Measurements from ENCODE around the gene CECR2. TPM values are rescaled to one million over a fixed set of nuclear protein-coding genes. Genes with fewer than 3 reads are reported as not detected.
"Not testable (repeated sequence)": the region's sequence is repeated elsewhere in the genome, so short reads cannot be mapped to it uniquely, and the experiment has no call there.

Gene CECR2
- total RNA-seq, 3 donors from 2014 or later (not counting 1 experiment from before 2014, with no cell fraction given), result 0.02 to 0.45 TPM; not detected in 1

DNA sequence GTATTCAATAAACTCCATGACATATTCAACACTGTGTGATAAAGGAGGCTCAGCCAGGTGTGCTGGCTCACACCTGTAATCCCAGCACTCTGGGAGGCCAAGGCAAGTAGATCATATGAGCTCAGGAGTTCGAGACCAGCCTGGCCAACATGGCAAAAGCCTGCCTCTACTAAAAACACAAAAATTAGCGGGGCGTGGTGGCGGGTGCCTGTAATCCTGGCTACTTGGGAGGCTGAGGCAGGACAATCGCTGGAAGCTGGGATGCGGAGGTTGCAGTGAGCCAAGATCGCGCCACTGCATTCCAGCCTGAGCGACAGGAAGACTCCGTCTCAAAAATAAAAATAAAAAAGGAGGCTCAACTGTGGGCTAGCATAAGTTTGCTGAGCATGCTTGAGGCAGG lies 189.9 kb downstream of the CECR2 start:
- H3K36me3 Mint-ChIP-seq, result no peaks in the 10 kb centered on the region
- H3K9me3 Mint-ChIP-seq, result no peaks in the 10 kb centered on the region

DNA sequence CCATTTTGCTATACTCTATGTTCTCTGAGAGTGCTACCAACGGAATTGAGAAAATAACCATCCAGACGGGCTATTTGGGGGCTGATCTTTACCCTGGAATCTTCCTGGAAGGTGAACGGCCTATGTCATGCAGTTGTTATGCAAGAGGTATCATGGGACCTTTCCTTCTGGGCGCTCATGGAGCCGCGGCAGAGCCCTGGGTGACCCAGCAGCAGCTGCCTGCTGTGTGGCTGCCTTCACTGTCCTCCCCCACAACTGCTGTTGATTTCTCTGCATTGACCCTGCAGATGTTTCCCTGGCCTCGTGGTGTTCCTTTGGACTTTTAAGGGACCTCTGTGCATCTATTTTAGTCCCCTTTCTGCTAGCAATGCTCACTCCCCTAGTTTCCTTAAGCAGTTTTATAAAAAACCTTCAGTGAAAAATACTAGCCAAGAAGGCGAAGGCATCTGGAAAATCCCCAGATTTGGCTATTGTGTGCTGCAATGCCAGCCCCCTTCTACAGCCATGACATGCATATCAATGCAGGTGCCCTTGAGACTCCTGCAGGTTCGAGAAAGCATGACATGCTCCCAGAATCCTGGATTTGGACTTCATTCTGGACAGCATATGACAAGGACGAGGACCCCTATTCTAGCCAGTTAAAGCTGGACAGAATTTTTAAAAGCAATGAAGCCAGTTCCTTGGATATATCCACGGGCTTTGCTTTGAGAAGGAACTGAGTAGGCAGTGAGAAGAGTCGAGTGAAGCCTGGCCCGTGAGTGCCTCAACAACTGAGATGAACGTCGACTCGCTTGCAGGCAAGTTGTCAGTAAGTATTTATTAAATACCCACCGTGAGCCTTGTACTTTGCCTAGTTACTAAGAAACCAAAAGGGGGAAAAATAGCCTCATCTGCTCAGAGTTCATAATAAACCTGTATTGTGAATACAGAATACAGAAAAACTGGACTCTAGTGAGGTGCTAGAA lies 193.9 kb downstream of the CECR2 start, which contains the start of gene SLC25A18:
TSS of gene SLC25A18 (plus strand) at position 593 of the 965 bp plus-strand sequence. CDS start 16,447 bp downstream, outside the sequence.
- Mint-ChIP-seq H3K36me3 (no peaks in the 10 kb centered on the region), H3K4me3 (no peak within 1 kb of the TSS), H3K4me1 (no peaks in the 10 kb centered on the region), H3K27me3 (ENCODE audit: low read depth in 2 of 2) (peaks cover 4 to 7% of the 10 kb centered on the region in 2 donors), H3K9me3 (no peaks in the 10 kb centered on the region), H3K27ac (no peak within 1 kb of the TSS)
- TF ChIP-seq, protein P1, sequence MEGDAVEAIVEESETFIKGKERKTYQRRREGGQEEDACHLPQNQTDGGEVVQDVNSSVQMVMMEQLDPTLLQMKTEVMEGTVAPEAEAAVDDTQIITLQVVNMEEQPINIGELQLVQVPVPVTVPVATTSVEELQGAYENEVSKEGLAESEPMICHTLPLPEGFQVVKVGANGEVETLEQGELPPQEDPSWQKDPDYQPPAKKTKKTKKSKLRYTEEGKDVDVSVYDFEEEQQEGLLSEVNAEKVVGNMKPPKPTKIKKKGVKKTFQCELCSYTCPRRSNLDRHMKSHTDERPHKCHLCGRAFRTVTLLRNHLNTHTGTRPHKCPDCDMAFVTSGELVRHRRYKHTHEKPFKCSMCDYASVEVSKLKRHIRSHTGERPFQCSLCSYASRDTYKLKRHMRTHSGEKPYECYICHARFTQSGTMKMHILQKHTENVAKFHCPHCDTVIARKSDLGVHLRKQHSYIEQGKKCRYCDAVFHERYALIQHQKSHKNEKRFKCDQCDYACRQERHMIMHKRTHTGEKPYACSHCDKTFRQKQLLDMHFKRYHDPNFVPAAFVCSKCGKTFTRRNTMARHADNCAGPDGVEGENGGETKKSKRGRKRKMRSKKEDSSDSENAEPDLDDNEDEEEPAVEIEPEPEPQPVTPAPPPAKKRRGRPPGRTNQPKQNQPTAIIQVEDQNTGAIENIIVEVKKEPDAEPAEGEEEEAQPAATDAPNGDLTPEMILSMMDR (IDR thresholded peaks at IDR 0.05), result no peak
- intact Hi-C loops (cut with micrococcal nuclease), result no loop called here
- Histone ChIP-seq H3K9me3 (ENCODE audit: control insufficient read depth, insufficient read depth, low read length) (no peaks in the 10 kb centered on the region), H3K27me3 (ENCODE audit: control insufficient read depth, insufficient read depth, low read length) (no peaks in the 10 kb centered on the region), H3K36me3 (ENCODE audit: control insufficient read depth, insufficient read depth, low read length) (no peaks in the 10 kb centered on the region), H3K4me1 (ENCODE audit: control insufficient read depth, insufficient read depth, low read length) (no peaks in the 10 kb centered on the region), H3K4me3 (ENCODE audit: low read length) (no peak within 1 kb of the TSS), H3K27ac (ENCODE audit: low read length) (no peak within 1 kb of the TSS)
- 79% methylated on average over 17 of the region's 17 CpGs for WGBS (ENCODE audit: insufficient coverage)
- DNase-seq (no peak), ATAC-seq (no peak)

More for the DNA sequence above, 189.9 kb downstream of the CECR2 start:
- WGBS (ENCODE audit: insufficient coverage), result 92% methylated on average over 10 of the region's 10 CpGs
- Histone ChIP-seq H3K27ac (ENCODE audit: low read length) (no peak overlapping the region), H3K27me3 (ENCODE audit: control insufficient read depth, insufficient read depth, low read length) (no peaks in the 10 kb centered on the region), H3K4me3 (ENCODE audit: low read length) (no peak overlapping the region), H3K9me3 (ENCODE audit: control insufficient read depth, insufficient read depth, low read length) (no peaks in the 10 kb centered on the region), H3K4me1 (ENCODE audit: control insufficient read depth, insufficient read depth, low read length) (no peaks in the 10 kb centered on the region), H3K36me3 (ENCODE audit: control insufficient read depth, insufficient read depth, low read length) (no peaks in the 10 kb centered on the region)
- ATAC-seq (no peak), DNase-seq (no peak)
- intact Hi-C loops (cut with micrococcal nuclease), result no loop called here
- Mint-ChIP-seq H3K27me3 (ENCODE audit: low read depth in 2 of 2) (peaks cover 4 to 7% of the 10 kb centered on the region in 2 donors), H3K4me3 (no peak overlapping the region), H3K4me1 (no peaks in the 10 kb centered on the region), H3K27ac (no peak overlapping the region)
- TF ChIP-seq, protein P1 (IDR thresholded peaks at IDR 0.05), result no peak

DNA sequence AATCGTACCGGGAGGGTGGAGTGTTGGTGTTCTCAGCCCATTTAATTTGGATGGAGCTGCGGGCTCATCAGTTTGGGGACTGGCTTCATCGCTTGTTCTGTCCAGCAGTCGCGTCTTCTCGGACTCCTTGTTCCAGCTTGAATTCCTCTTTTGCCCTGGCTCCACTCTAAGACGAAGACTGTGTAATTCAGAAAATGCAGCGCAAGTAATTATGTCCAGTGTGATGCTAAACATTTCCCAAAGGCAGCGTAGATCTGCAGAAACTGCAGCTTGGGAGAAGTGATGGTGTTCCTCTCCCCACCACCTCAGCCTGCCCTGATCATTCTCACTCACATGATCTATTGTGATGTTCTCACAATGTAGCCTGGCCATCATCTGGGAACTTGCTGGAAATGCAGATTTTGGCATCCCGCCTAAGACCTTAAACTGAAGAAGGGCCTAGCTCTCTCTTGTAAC lies 194.7 kb downstream of the CECR2 start:
- H3K27me3 Mint-ChIP-seq (ENCODE audit: low read depth in 2 of 2), result peaks cover 4 to 7% of the 10 kb centered on the region in 2 donors
- H3K4me1 Mint-ChIP-seq, result no peaks in the 10 kb centered on the region
- H3K9me3 Mint-ChIP-seq, result no peaks in the 10 kb centered on the region
- no peak for DNase-seq
- TF ChIP-seq, protein P1 (IDR thresholded peaks at IDR 0.05), result no peak
- ATAC-seq, result no peak
- 95% methylated on average over 11 of the region's 11 CpGs for WGBS (ENCODE audit: insufficient coverage)
- H3K9me3 ChIP-seq (ENCODE audit: control insufficient read depth, insufficient read depth, low read length), result no peaks in the 10 kb centered on the region
- H3K27me3 ChIP-seq (ENCODE audit: control insufficient read depth, insufficient read depth, low read length), result no peaks in the 10 kb centered on the region
- H3K27ac Mint-ChIP-seq, result no peak overlapping the region
- intact Hi-C loops (cut with micrococcal nuclease), result no loop called here
- no peak overlapping the region for H3K27ac ChIP-seq (ENCODE audit: low read length)
- H3K4me3 Mint-ChIP-seq, result no peak overlapping the region
- H3K4me3 ChIP-seq (ENCODE audit: low read length), result no peak overlapping the region
- no peaks in the 10 kb centered on the region for H3K4me1 ChIP-seq (ENCODE audit: control insufficient read depth, insufficient read depth, low read length)
- H3K36me3 Mint-ChIP-seq, result no peaks in the 10 kb centered on the region
- no peaks in the 10 kb centered on the region for H3K36me3 ChIP-seq (ENCODE audit: control insufficient read depth, insufficient read depth, low read length)

DNA sequence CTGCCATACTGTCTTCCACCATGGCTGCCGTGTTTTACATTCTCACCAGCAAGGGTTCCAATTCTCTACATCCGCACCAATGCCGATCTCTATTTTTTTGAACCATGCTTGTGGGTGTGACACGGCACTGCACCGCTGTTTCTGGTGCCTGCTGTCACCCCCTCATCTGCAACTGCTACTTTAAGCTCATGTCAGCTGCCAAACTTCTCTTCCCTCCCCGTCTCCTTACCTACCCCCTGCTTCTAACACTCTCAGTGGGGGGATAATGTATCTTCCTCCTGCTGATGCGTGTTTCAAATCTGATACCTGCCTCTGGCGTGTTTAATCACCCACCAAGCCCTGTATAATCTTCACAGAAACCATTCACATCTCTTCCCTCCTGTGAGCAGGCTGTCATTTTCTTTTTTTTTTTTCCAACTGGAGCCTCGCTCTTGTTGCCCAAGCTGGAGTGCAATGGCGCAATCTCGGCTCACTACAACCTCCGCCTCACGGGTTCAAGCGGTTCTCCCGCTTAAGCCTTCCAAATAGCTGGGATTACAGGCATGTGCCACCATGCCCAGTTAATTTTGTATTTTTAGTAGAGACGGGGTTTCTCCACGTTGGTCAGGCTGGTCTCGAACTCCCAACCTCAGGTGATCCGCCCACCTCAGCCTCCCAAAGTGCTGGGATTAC lies 196.9 kb downstream of the CECR2 start:
- H3K9me3 Mint-ChIP-seq, result not testable (repeated sequence)

More for the DNA sequence above, 196.9 kb downstream of the CECR2 start:
- intact Hi-C loops (cut with micrococcal nuclease); H3K27me3 ChIP-seq (ENCODE audit: control insufficient read depth, insufficient read depth, low read length); ATAC-seq; H3K27ac Mint-ChIP-seq; H3K4me3 ChIP-seq (ENCODE audit: low read length); H3K36me3 ChIP-seq (ENCODE audit: control insufficient read depth, insufficient read depth, low read length); H3K27ac ChIP-seq (ENCODE audit: low read length); DNase-seq; H3K4me1 Mint-ChIP-seq; H3K9me3 ChIP-seq (ENCODE audit: control insufficient read depth, insufficient read depth, low read length); H3K36me3 Mint-ChIP-seq; H3K27me3 Mint-ChIP-seq (ENCODE audit: low read depth in 2 of 2); H3K4me3 Mint-ChIP-seq; H3K4me1 ChIP-seq (ENCODE audit: control insufficient read depth, insufficient read depth, low read length): not testable (repeated sequence)
- WGBS (ENCODE audit: insufficient coverage), result 91% methylated on average over 19 of the region's 19 CpGs
